B cell (primary cell): ENCODE measurements around the gene BNIP5.

Experiments used
- EZH2 ChIP-seq: IDR thresholded peaks from 2 replicates; pipeline ENCODE4 v1.6.1; 2012; ENCODE audit warnings: borderline replicate concordance, low read depth, mild to moderate bottlenecking, moderate library complexity, low read length; ENCODE audit not compliant: insufficient read depth, poor library complexity, severe bottlenecking
- TF ChIP-seq, protein P1 (sequence below): fragments of 200-600 bp; IDR thresholded peaks from one replicate; pipeline ENCODE4 v1.8.0; 2022; ENCODE audit warnings: antibody characterized with exemption, mild to moderate bottlenecking

DNA sequence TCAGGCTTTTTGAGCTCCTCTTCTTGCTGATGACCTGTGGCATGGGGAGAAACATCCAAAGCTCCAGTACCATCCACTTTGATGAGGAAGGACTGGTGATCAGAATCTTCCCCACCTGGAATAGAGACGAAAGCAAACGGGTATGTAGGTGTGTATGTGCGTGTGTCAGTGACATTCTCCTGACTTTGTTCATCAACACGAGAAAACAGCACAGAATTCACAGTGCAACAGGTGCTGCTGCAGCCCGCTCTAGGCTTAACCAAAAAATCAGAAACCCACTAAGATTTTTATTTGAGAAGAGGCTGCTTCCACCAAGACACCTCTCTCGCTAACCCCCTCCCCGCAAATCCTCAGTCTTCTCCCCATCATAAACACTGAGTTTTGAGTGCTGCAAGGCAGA, 8.1 kb downstream of the BNIP5 start:
- TF ChIP-seq, protein P1, sequence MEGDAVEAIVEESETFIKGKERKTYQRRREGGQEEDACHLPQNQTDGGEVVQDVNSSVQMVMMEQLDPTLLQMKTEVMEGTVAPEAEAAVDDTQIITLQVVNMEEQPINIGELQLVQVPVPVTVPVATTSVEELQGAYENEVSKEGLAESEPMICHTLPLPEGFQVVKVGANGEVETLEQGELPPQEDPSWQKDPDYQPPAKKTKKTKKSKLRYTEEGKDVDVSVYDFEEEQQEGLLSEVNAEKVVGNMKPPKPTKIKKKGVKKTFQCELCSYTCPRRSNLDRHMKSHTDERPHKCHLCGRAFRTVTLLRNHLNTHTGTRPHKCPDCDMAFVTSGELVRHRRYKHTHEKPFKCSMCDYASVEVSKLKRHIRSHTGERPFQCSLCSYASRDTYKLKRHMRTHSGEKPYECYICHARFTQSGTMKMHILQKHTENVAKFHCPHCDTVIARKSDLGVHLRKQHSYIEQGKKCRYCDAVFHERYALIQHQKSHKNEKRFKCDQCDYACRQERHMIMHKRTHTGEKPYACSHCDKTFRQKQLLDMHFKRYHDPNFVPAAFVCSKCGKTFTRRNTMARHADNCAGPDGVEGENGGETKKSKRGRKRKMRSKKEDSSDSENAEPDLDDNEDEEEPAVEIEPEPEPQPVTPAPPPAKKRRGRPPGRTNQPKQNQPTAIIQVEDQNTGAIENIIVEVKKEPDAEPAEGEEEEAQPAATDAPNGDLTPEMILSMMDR = no peak
- no peak for TF ChIP-seq EZH2
